ENCODE data around the gene GPR17.

Gene GPR17

GRCh38 chr2:127661072-127661649, 15.2 kb downstream of the GPR17 start:
- H3K9me3 ChIP-seq (ENCODE audit: insufficient read depth, low read length), result no peaks in the 10 kb centered on the region
- no peak overlapping the region for H3K27ac ChIP-seq (ENCODE audit: low read length)
- H4K20me1 ChIP-seq (ENCODE audit: insufficient read depth, low read length), result no peaks in the 10 kb centered on the region
- H3K9ac ChIP-seq (ENCODE audit: low read length), result no peak overlapping the region
- H3K4me1 ChIP-seq (ENCODE audit: low read length), result peaks cover 10% of the 10 kb centered on the region
- no peak overlapping the region for H2AFZ ChIP-seq (ENCODE audit: low read depth, low read length)
- H3K27me3 ChIP-seq (ENCODE audit: low read depth, low read length), result peaks cover 9% of the 10 kb centered on the region
- TF ChIP-seq, protein P1, sequence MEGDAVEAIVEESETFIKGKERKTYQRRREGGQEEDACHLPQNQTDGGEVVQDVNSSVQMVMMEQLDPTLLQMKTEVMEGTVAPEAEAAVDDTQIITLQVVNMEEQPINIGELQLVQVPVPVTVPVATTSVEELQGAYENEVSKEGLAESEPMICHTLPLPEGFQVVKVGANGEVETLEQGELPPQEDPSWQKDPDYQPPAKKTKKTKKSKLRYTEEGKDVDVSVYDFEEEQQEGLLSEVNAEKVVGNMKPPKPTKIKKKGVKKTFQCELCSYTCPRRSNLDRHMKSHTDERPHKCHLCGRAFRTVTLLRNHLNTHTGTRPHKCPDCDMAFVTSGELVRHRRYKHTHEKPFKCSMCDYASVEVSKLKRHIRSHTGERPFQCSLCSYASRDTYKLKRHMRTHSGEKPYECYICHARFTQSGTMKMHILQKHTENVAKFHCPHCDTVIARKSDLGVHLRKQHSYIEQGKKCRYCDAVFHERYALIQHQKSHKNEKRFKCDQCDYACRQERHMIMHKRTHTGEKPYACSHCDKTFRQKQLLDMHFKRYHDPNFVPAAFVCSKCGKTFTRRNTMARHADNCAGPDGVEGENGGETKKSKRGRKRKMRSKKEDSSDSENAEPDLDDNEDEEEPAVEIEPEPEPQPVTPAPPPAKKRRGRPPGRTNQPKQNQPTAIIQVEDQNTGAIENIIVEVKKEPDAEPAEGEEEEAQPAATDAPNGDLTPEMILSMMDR (IDR thresholded peaks at IDR 0.05; ENCODE audit: low read depth, low read length), result no peak
- TF ChIP-seq EZH2phosphoT487 (IDR thresholded peaks at IDR 0.05; ENCODE audit: low read depth), result no peak
- no peaks in the 10 kb centered on the region for H3K79me2 ChIP-seq (ENCODE audit: low read length)
- H3K4me2 ChIP-seq (ENCODE audit: low read length), result no peak overlapping the region
- no peak overlapping the region for H3K4me3 ChIP-seq (ENCODE audit: low read length)
- no peaks in the 10 kb centered on the region for H3K36me3 ChIP-seq (replicated peaks; ENCODE audit: low read depth, low read length)

DNA sequence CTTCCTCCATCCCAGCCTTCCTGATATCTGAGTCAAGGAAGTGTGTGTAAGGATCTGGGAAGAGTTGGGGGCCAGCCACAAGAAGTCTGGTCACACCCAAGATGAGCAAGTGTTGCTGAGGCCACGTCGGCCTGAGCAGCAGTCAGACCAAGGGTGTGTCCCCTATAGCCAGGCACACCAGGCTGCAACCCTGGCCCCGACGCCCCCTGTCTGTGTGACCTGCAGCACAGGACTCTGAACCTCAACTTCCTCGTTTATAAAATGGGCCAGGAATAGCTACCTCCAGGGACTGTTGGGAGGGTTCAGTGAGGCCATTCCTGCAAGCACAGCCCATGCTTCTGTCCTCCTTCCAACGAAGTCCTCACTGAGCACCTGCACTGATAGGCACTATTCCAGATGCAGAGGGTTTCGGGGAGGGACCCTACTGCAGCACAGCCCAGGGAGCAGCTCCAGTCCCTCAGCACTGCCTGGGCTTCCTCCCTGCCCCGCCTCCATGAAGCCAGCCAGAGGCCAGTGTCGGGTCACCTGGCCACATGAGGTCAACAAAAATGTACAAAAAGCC, 16.1 kb downstream of the GPR17 start:
- Histone ChIP-seq H3K4me2 (ENCODE audit: low read length) (no peak overlapping the region), H2AFZ (ENCODE audit: low read depth, low read length) (no peak overlapping the region), H3K9me3 (ENCODE audit: insufficient read depth, low read length) (no peaks in the 10 kb centered on the region), H3K79me2 (ENCODE audit: low read length) (no peaks in the 10 kb centered on the region), H4K20me1 (ENCODE audit: insufficient read depth, low read length) (no peaks in the 10 kb centered on the region), H3K27ac (ENCODE audit: low read length) (no peak overlapping the region), H3K4me1 (ENCODE audit: low read length) (peaks cover 10% of the 10 kb centered on the region), H3K36me3 (replicated peaks; ENCODE audit: low read depth, low read length) (no peaks in the 10 kb centered on the region), H3K27me3 (ENCODE audit: low read depth, low read length) (peaks cover 12% of the 10 kb centered on the region), H3K4me3 (ENCODE audit: low read length) (no peak overlapping the region), H3K9ac (ENCODE audit: low read length) (no peak overlapping the region)
- no peak for TF ChIP-seq EZH2phosphoT487 (IDR thresholded peaks at IDR 0.05; ENCODE audit: low read depth)
- TF ChIP-seq, protein P1 (IDR thresholded peaks at IDR 0.05; ENCODE audit: low read depth, low read length), result no peak

- no peaks in the 10 kb centered on the region for H3K36me3 ChIP-seq (replicated peaks; ENCODE audit: low read depth, low read length)
- no peaks in the 10 kb centered on the region for H3K9me3 ChIP-seq (ENCODE audit: insufficient read depth, low read length)
- TF ChIP-seq, protein P1 (IDR thresholded peaks at IDR 0.05; ENCODE audit: low read depth, low read length), result no peak
- peaks cover 12% of the 10 kb centered on the region for H3K27me3 ChIP-seq (ENCODE audit: low read depth, low read length)
- H3K27ac ChIP-seq (ENCODE audit: low read length), result no peak overlapping the region
- no peak overlapping the region for H3K4me2 ChIP-seq (ENCODE audit: low read length)
- no peaks in the 10 kb centered on the region for H3K79me2 ChIP-seq (ENCODE audit: low read length)
- no peak overlapping the region for H3K9ac ChIP-seq (ENCODE audit: low read length)
- H3K4me3 ChIP-seq (ENCODE audit: low read length), result no peak overlapping the region
- no peaks in the 10 kb centered on the region for H4K20me1 ChIP-seq (ENCODE audit: insufficient read depth, low read length)
- peaks cover 10% of the 10 kb centered on the region for H3K4me1 ChIP-seq (ENCODE audit: low read length)
- no peak overlapping the region for H2AFZ ChIP-seq (ENCODE audit: low read depth, low read length)
Observed at GRCh38 chr2:127662937-127663565, 17.1 kb downstream of the GPR17 start.

- H3K9ac ChIP-seq (ENCODE audit: low read length), result no peak overlapping the region
- peaks cover 10% of the 10 kb centered on the region for H3K4me1 ChIP-seq (ENCODE audit: low read length)
- H3K4me3 ChIP-seq (ENCODE audit: low read length), result no peak overlapping the region
- TF ChIP-seq EZH2phosphoT487 (IDR thresholded peaks at IDR 0.05; ENCODE audit: low read depth), result no peak
- TF ChIP-seq, protein P1 (IDR thresholded peaks at IDR 0.05; ENCODE audit: low read depth, low read length), result no peak
- no peaks in the 10 kb centered on the region for H3K9me3 ChIP-seq (ENCODE audit: insufficient read depth, low read length)
- H2AFZ ChIP-seq (ENCODE audit: low read depth, low read length), result no peak overlapping the region
- H3K4me2 ChIP-seq (ENCODE audit: low read length), result no peak overlapping the region
- H3K27me3 ChIP-seq (ENCODE audit: low read depth, low read length), result peaks cover 12% of the 10 kb centered on the region
- H3K36me3 ChIP-seq (replicated peaks; ENCODE audit: low read depth, low read length), result no peaks in the 10 kb centered on the region
- no peak overlapping the region for H3K27ac ChIP-seq (ENCODE audit: low read length)
- H4K20me1 ChIP-seq (ENCODE audit: insufficient read depth, low read length), result no peaks in the 10 kb centered on the region
- no peaks in the 10 kb centered on the region for H3K79me2 ChIP-seq (ENCODE audit: low read length)
Observed at GRCh38 chr2:127663566-127664064, 17.7 kb downstream of the GPR17 start.

Measured in OCI-LY3 (cell line).